T-helper 17 cell (primary cell): ENCODE data around the gene TRIM38. TPM values are rescaled to one million over a fixed set of nuclear protein-coding genes. Genes with fewer than 3 reads are reported as not detected.
A peak's percentile ranks its signal among the peaks of the same experiment; 100 is the strongest.
"Not testable (repeated sequence)": the region's sequence is repeated elsewhere in the genome, so short reads cannot be mapped to it uniquely, and the experiment has no call there.

Source experiments
- ATAC-seq: fragments of 150-1000 bp; cut with Tn5 transposase; 2 replicates; pipeline ENCODE4 v1.10.0; 2021; ENCODE audit warnings: mild to moderate bottlenecking, moderate library complexity
- DNase-seq, 3 donors: peaks; one replicate each; pipeline versions ENCODE4 v3.0.0 to v3.0.0-alpha.2; 2020 to 2021
- H3K9me3 ChIP-seq: one replicate; pipeline ENCODE4 v1.7.0; 2013; ENCODE audit warnings: low read length, mild to moderate bottlenecking; ENCODE audit not compliant: control insufficient read depth, poor library complexity, severe bottlenecking
- H3K27ac Mint-ChIP-seq: one replicate; pipeline ENCODE4 v1.8.0; 2022; ENCODE audit warnings: mild to moderate bottlenecking, moderate library complexity, mixed read lengths
- H3K27me3 Mint-ChIP-seq: one replicate; pipeline ENCODE4 v1.8.0; 2022; ENCODE audit warnings: mixed read lengths
- H3K36me3 Mint-ChIP-seq: one replicate; pipeline ENCODE4 v1.8.0; 2022; ENCODE audit warnings: low read depth, mixed read lengths
- H3K4me1 Mint-ChIP-seq: one replicate; pipeline ENCODE4 v1.8.0; 2022; ENCODE audit warnings: mild to moderate bottlenecking, mixed read lengths
- H3K4me3 Mint-ChIP-seq: one replicate; pipeline ENCODE4 v1.8.0; 2022; ENCODE audit warnings: mild to moderate bottlenecking, moderate library complexity, mixed read lengths
- total RNA-seq, 4 donors: library from RNA in 2 of 4; stranded (reverse) in 2 of 4; gene quantifications; one replicate each; pipeline ENCODE4 v1.2.3 and lab custom pipeline; 2022 to 2026

Gene TRIM38
- total RNA-seq, 2 donors from 2014 or later = 17.5 to 19.9 TPM

DNA sequence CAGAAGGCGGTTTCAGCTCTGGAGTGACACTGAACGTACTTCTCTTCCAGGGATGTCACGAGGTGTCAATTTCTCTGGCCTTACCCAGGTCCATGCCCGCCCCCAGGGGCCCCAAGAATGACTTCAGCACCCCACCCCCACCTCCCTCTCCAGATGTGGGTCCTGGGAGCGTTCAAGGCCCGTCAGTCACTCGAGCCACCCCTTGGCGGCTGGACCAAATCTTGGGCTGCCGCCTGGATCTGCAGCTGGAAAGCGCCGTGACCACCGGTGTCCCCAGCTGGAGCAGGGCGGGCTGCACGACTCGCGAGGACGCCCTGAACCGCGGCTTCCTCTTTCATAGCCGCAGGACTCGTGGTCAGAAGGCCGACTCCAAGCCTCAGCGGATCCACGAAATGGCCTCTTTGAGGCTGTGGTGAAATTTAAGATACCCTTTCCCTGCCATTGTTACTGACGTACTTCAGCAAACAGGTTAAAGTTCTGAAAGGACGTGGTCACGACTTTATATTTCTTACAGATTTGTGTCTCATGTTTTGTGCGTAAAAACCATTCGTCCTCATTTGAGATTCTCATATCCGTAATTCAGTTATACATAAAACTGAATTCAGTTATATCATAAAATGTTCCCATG is 29.3 kb downstream of the TRIM38 start:
- H3K9me3 ChIP-seq = no peaks in the 10 kb centered on the region
- peak; percentile 38 for ATAC-seq
- Mint-ChIP-seq H3K27ac (peak overlapping the region; percentile 91), H3K4me3 (peak overlapping the region; percentile 95), H3K36me3 (peaks cover 4% of the 10 kb centered on the region), H3K27me3 (no peaks in the 10 kb centered on the region), H3K4me1 (peaks cover 4% of the 10 kb centered on the region)
- peak; percentile 11 to 19 (median 14) for DNase-seq

DNA sequence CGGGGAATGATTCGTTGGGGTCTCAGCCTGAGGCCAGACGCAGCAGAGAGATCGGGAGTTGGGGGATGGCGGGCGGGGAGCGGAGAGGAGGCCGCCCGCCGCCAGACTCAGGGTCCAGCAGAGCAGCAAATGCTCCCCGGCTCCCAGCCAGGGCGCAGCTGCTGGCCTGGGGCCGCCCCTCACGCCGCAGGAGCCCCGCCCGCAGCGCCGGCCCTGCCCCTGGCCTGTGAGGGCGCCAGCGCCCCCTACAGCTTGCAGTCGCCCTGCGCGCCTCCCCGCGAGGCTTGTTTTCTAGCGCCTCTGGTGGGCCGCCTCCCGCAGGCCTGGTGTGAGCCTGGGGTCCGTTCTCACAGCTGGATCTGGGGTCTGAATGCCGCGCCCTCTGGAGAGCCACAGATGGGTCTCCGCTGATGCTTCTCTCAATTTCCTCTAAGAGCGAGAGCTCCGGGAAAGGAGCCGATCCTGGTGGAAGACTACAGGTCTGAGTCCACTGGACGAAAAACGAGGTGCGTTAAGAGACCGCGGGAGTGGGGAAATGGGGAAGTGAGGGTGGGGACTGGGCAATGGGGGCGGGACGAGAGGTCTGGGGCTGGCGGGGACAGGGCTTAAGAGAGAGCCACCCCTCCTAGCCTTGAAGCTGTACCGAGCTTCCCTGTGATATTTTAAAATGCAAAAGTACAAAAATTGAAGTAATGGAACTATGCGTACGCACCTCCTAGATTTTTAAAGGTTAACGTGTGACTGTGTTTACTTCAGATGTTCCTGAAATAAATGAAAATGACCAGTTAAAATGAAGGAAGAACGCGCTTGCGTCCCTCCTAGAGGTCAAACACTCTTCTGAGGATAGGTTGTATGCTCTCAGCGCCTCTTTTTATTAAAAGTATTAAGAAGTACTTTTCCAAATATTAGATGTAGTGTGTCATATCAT is 30.1 kb downstream of the TRIM38 start:
- peaks cover 4% of the 10 kb centered on the region for H3K4me1 Mint-ChIP-seq
- no peaks in the 10 kb centered on the region for H3K9me3 ChIP-seq
- DNase-seq = peak; percentile 85 to 98 (median 91)
- no peaks in the 10 kb centered on the region for H3K27me3 Mint-ChIP-seq
- peak overlapping the region; percentile 95 for H3K4me3 Mint-ChIP-seq
- peak; percentile 97 for ATAC-seq
- H3K36me3 Mint-ChIP-seq = peaks cover 4% of the 10 kb centered on the region
- peak overlapping the region; percentile 91 for H3K27ac Mint-ChIP-seq

DNA sequence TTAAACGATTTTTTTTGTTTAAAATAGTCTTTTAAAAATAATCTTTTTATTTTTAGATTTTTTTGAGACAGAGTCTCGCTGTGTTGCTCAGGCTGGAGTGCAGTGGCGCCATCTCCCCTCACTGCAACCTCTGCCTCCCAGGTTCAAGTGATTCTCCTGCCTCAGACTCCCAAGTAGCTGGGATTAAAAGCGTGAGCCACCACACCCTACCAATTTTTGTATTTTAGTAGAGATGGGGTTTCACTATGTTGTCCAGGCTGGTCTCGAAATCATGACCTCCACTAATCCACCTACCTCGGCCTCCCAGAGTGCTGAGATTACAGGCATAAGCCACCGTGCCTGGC is 30.7 kb downstream of the TRIM38 start:
- not testable (repeated sequence) for H3K36me3 Mint-ChIP-seq, H3K27me3 Mint-ChIP-seq, H3K27ac Mint-ChIP-seq, DNase-seq, H3K9me3 ChIP-seq, ATAC-seq, H3K4me1 Mint-ChIP-seq
- H3K4me3 Mint-ChIP-seq = peak overlapping the region; percentile 95

DNA sequence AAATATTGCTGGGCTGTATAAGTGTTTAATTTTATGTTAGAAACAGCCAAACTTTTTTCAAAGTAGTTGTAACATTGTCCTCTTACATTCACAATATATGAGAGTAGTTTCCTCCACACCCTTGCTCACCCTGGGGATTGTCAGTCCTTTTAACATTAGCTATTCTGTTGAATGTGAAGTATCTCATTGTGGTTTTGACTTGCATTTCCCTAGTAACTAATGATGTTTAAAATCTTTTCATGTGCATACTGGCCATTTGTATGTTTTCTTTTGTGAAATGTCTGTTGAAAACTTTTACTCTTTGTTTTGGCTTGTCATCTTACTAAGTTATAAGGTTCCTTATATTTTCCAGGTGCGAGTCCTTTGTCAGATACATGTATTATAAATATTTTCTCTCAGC is 32.9 kb downstream of the TRIM38 start:
- H3K27ac Mint-ChIP-seq = no peak overlapping the region
- no peak for DNase-seq
- H3K36me3 Mint-ChIP-seq = peaks cover 5% of the 10 kb centered on the region
- H3K4me1 Mint-ChIP-seq = peaks cover 8% of the 10 kb centered on the region
- ATAC-seq = no peak
- H3K4me3 Mint-ChIP-seq = no peak overlapping the region
- H3K27me3 Mint-ChIP-seq = no peaks in the 10 kb centered on the region
- no peaks in the 10 kb centered on the region for H3K9me3 ChIP-seq

DNA sequence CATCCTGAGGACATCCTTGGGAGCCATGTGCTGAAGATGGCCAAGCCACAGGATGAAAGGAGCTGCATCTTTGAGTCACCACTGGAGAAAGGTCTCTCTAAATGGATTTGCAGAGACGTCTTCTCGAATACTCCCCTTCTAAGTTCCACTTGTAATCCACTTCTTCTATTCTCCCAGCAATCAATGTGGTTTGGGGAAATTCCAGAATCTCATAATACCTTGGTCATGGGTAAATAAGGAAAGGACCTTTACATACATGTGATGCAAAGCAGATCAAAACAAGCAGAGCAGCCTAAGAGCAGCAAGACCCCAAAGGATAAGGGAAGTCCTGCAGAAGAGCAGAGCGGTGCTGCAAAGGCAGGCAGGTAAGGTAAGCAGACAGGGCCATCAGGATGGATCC is 35.3 kb downstream of the TRIM38 start:
- peaks cover 5% of the 10 kb centered on the region for H3K36me3 Mint-ChIP-seq
- H3K4me3 Mint-ChIP-seq = no peak overlapping the region
- no peaks in the 10 kb centered on the region for H3K27me3 Mint-ChIP-seq
- H3K9me3 ChIP-seq = no peaks in the 10 kb centered on the region
- ATAC-seq (no peak), DNase-seq (no peak)
- peaks cover 5% of the 10 kb centered on the region for H3K4me1 Mint-ChIP-seq
- no peak overlapping the region for H3K27ac Mint-ChIP-seq

DNA sequence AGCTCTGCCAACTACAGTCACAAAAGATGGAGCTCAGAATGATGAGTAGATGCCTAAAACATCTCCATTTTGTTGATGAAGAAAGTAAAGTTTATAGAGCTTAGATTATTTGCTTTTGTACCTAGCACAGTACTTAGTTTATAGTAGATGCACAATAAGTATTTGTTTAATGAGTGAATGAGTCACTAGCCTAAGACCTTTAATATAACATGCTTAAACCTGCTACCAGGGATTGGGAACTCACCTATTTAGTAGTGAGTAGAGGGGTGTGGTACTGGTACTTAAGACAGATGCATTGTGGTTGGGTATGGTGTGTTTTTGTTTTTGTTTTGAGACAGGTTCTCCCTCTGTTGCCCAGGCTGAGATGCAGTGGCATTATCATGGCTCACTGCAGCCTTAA is 35.8 kb downstream of the TRIM38 start:
- no peaks in the 10 kb centered on the region for H3K9me3 ChIP-seq
- ATAC-seq (no peak), DNase-seq (no peak)
- Mint-ChIP-seq H3K4me3 (no peak overlapping the region), H3K36me3 (peaks cover 5% of the 10 kb centered on the region), H3K4me1 (peaks cover 8% of the 10 kb centered on the region), H3K27me3 (no peaks in the 10 kb centered on the region), H3K27ac (no peak overlapping the region)

DNA sequence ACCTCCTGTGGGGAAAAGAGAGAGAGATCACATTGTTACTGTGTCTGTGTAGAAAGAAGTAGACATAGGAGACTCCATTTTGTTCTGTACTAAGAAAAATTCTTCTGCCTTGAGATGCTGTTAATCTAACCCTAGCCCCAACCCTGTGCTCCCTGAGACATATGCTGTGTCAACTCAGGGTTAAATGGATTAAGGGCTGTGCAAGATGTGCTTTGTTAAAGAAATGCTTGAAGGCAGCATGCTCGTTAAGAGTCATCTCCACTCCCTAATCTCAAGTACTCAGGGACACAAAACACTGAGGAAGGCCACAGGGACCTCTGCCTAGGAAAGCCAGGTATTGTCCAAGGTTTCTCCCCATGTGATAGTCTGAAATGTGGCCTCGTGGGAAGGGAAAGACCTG is 36.6 kb downstream of the TRIM38 start:
- H3K27me3 Mint-ChIP-seq, H3K4me1 Mint-ChIP-seq, ATAC-seq, DNase-seq, H3K36me3 Mint-ChIP-seq, H3K9me3 ChIP-seq, H3K27ac Mint-ChIP-seq, H3K4me3 Mint-ChIP-seq: not testable (repeated sequence)

DNA sequence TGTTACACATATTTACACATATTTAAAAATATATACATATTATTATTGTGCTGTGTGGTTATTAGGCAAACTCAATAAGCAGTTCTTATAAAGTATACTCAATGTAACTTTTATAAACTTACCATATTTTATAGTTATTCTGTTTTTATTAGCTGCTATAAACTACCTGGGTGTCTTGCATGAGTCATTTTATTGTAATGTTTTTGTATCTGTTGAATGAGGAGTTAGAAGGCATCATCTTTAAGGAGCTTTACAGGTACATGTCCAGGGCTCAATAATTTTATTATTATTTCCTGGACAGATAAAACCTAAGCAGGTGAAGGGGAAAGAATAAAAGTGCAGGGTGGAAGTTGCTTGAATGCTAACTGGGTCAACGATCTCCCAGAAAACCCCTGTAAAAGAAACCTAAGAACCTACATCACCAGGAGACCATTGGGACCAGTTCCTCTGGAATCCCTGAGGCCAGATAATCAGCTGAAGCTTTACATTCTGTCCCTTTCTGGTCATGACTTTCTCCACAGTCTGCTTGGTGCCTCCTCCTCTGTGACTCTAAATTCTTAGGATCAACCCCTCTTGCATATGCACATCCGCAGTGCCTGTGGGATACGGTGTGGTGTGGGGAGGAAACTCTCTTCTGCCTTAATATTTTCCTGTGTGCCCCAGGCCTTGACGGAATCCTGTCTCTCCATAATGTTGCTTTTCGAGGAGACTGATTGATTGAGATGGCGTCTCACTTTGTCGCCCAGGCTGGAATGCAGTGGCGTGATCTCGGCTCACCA is 38.0 kb downstream of the TRIM38 start:
- H3K27ac Mint-ChIP-seq = no peak overlapping the region
- ATAC-seq = no peak
- H3K4me3 Mint-ChIP-seq = no peak overlapping the region

DNA sequence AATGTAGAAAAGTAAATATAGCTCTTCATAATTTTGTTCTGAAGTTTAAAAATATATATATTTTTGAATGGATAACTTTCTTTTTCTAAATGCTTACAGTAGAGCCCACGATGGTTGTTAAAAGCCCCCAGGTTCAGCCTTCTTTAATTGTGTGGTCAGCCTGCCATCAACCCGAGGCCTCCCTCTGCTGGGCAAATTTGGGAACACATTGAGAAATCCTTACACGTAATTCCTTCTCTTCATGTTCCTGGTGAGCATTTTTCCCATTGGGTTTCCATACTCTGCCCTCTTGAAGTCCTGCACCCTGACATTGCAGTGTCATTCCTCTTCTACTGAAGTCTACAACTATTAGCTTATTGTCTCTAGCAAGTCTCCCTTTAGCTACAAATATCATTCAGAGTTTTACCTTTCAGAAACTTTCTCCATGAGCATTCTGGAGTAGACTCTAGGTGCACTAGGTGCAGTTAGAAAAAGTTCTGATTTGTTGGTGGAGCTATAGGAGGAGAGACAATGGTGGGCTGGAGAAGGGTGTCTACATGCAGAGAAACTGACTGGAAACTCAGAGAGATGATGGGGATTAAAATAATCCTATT is 40.6 kb downstream of the TRIM38 start:
- Mint-ChIP-seq H3K4me3 (no peak overlapping the region), H3K27me3 (no peaks in the 10 kb centered on the region), H3K27ac (no peak overlapping the region), H3K4me1 (peaks cover 12% of the 10 kb centered on the region), H3K36me3 (peaks cover 2% of the 10 kb centered on the region)
- DNase-seq (peak in 2 of 3 donors; percentile 14 to 44), ATAC-seq (peak; percentile 61)
- no peaks in the 10 kb centered on the region for H3K9me3 ChIP-seq

More for the DNA sequence above, 38.0 kb downstream of the TRIM38 start:
- no peaks in the 10 kb centered on the region for H3K27me3 Mint-ChIP-seq
- peaks cover 9% of the 10 kb centered on the region for H3K4me1 Mint-ChIP-seq
- DNase-seq = no peak
- no peaks in the 10 kb centered on the region for H3K9me3 ChIP-seq
- H3K36me3 Mint-ChIP-seq = peaks cover 5% of the 10 kb centered on the region

DNA sequence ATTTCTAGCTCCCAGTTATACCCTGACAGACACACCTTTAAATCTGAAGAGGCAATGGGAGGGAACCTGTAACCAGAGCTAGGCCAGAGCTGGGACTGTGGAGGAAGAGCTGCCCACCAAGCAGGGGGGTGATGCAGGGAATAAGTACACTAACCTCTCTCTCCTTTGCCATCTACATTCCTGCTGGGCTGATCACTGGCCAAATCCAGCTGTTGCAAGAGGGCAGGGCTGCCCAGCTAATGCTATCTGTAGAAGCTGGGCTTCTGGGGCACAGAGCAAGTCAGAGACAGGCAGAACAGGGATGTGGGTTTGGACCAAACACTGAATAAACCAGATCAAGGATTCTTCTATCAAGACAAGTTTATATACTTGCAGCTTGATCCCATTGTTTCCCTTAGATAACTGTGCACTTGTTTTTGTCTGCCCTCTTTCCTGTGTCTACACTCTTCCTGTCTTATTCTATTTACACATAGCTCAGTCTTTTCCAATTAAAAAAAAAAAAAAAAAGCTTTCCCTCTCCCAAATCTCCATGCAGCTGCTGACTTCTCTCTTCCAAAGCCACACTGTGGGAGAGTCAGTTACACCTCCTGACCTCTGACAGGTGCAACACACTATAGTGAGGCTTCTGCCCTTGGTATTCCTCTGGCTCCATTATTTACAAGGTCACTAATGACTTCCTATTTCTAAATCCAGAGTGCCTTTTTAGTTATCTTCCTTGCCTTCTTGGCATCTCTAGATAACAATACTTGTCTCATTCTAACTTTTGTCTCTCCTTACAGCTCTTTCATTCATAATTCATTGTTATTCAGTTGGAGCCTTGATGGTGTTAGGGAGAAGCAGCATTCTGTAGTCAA is 43.7 kb downstream of the TRIM38 start:
- no peaks in the 10 kb centered on the region for H3K27me3 Mint-ChIP-seq
- H3K9me3 ChIP-seq = no peaks in the 10 kb centered on the region
- H3K4me1 Mint-ChIP-seq = peaks cover 11% of the 10 kb centered on the region
- no peak overlapping the region for H3K27ac Mint-ChIP-seq
- no peak for DNase-seq
- ATAC-seq = no peak
- no peaks in the 10 kb centered on the region for H3K36me3 Mint-ChIP-seq
- H3K4me3 Mint-ChIP-seq = no peak overlapping the region

DNA sequence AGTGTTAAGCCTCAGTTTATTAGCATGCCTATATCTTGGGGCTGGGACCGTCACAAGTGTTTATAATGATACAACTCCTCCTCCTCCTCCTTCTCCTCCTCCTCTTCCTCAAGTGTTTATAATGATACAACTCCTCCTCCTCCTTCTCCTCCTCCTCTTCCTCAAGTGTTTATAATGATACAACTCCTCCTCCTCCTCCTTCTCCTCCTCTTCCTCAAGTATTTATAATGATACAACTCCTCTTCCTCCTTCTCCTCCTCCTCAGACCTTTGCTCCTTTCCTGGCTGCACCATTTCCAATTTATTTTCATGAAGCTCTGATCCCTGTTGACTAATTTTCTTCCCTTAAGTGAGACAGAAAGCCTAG is 44.3 kb downstream of the TRIM38 start:
- not testable (repeated sequence) for H3K27ac Mint-ChIP-seq, H3K27me3 Mint-ChIP-seq, H3K36me3 Mint-ChIP-seq, DNase-seq, ATAC-seq, H3K9me3 ChIP-seq, H3K4me3 Mint-ChIP-seq
- peaks cover 13% of the 10 kb centered on the region for H3K4me1 Mint-ChIP-seq

DNA sequence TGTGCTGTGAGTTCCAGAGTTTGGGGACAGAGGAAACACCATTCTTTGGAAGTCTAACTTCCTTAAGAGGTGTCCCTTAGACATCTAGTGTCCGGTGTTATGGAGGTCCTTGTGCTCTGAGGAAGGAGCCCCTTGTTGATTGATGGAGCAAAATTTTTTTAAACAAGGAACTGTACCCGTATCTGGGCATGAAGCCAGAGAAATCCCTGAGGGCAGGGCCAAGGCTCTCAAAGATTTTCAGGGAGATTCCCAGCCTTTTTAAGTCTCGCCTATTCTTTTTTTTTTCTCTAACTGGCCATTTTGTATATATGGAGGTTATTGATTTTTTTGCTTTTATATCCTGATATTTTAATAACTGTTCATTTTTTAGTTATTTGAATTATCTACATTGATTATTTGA is 45.9 kb downstream of the TRIM38 start:
- ATAC-seq = no peak
- Mint-ChIP-seq H3K27ac (no peak overlapping the region), H3K4me1 (peaks cover 9% of the 10 kb centered on the region), H3K36me3 (no peaks in the 10 kb centered on the region), H3K27me3 (no peaks in the 10 kb centered on the region), H3K4me3 (no peak overlapping the region)
- H3K9me3 ChIP-seq = no peaks in the 10 kb centered on the region
- no peak for DNase-seq
